DMS53 treated with DMSO at 0.1 percent for 48 hours (cell line): ENCODE data around the gene TMCC1.
"Not testable (repeated sequence)": the region's sequence is repeated elsewhere in the genome, so short reads cannot be mapped to it uniquely, and the experiment has no call there.

Source experiments
- DNase-seq: peaks from one replicate; lab custom pipeline; 2025; ENCODE audit not compliant: unreplicated experiment; lab: John Stamatoyannopoulos, UW

The TMCC1 gene

DNA sequence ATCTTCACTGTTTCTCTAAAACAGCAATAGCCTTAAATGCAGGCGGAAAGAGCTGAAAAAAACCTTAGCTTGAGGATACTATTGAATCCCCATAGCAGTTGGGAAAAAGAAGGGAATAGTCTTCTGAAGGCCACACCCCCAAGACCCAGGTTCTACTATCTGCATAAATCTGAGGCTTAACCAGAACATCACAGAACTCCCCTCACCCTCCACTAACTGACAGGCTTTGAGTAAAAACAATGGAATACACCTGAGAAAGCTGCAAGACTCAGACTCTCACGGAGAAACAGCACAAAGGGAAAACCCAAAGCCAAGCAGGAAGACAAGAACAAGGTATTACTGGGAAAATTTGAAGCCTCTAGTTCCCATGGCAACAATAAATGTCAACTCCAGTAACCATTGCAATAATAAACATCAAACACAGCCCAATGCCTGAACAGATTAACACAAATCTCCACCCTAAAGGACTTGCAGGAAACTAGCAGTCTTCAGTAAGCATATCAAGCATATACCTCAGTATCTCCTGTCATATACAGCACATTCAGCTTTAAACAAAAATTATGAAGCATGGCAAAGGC lies 56.4 kb downstream of the TMCC1 start:
- no peak for DNase-seq

DNA sequence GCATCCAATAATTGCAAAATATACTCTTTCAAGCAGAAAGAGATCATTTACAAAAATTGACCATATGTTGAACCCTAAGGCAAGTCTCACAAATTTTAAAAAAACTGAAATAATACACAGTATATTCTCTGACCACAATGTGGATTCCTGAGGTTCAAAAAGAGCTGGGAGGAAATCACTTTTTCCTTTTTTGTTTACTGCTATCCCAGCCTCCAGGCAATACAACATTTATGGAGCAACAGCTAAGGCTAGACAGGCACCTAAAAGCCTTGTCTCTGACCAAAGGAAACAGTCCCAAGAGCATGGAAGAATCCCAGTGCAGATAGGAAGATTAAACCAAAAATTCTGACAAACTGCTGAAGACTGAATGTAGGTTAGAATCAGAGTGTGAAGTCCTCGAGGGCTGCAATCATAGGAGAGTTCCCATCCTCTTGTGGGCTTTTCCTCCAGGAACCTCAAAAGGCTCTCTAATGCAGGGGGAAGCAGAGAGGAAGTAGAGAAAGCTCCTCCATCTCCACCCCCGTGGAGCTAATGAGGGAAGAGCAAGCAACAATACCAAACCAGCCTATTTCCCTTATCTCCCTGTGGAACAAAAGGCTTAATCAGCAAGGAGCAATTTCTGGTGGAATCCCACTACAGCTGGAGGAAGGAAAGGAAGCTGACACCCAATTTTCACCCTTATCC lies 57.0 kb downstream of the TMCC1 start:
- no peak for DNase-seq

GRCh38 chr3:129835198-129835597 lies 58.3 kb downstream of the TMCC1 start:
- no peak for DNase-seq

DNA sequence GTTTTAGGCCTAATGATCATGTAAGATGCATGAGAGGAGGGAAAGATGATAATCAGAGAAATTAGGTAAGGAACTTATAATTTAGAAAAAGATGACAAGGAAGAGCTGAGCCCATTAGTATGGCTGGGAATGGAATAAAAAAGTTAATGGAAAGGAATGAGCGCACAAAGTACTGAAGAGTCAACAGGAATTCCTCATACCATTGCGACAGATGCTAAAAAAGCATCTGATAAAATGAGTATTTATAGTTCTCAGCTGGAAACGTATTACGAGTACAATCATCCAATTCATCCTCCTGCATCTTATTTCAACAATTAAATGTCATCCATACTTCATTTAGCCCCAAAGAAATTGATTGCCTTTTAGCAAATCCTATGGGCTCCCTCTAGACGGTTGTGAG lies 58.9 kb downstream of the TMCC1 start:
- no peak for DNase-seq

DNA sequence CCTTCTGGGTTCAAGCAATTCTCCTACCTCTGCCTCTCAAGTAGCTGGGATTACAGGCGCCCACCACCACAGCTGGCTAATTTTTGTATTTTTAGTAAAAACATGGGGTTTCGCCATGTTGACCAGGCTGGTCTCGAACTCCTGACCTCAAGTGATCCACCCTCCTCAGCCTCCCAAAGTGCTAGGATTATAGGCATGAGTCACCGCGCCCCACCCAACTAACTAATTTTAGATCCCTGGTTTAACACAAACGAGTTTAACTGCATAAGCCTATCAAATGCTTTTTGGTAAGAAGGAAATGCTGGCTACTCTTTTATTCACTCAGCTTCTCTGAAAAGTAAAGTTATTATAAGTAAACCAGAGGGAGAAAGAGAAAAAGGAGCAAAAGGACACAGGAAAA lies 61.6 kb downstream of the TMCC1 start:
- not testable (repeated sequence) for DNase-seq

- DNase-seq = no peak
These were observed 62.0 kb downstream of the TMCC1 start for GRCh38 chr3:129831503-129831902.

GRCh38 chr3:129829640-129830039 lies 63.9 kb downstream of the TMCC1 start:
- peak; percentile 38 for DNase-seq

DNA sequence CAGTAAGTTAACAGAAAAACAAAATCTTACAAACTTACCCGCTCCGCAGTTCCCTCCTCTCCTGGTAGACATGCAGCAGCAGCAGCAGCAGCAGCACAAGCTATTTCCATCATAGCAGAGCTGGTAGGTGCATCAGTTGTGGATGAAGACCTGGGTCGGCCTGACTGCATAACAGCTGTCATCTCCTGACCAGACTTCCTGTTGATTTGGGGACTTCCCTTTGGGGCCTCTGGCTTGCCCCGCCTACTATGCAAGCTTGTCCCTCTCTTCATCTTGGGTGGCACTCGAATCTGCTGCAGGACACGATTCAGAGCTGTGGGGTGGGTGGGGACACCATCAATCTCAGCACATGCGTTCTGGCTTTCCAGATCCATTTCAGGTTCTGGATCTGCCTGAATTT lies 65.7 kb downstream of the TMCC1 start:
- DNase-seq = no peak

- DNase-seq = peak; percentile 8
These were observed 68.5 kb downstream of the TMCC1 start for GRCh38 chr3:129824926-129825541.

- no peak for DNase-seq
These were observed 70.8 kb downstream of the TMCC1 start for GRCh38 chr3:129822679-129823078.

DNA sequence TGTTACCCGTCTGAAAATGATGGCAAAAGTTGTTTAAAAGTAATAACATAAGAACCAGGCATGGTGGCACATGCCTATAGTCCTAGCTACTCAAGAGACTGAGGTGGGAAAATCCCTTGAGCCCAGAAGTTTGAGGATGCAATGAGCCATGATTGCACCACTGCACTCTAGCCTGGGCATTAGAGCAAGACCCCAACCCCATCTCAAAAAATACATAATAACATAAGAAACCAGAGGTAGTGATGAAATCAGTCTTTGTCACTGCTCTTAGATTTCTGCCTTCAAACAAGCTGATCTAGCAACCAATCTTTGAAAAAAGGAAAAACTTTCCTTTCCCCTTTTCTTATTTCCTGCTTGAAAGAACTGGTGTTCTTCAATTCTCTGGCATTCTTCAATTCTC lies 71.3 kb downstream of the TMCC1 start:
- DNase-seq = no peak

DNA sequence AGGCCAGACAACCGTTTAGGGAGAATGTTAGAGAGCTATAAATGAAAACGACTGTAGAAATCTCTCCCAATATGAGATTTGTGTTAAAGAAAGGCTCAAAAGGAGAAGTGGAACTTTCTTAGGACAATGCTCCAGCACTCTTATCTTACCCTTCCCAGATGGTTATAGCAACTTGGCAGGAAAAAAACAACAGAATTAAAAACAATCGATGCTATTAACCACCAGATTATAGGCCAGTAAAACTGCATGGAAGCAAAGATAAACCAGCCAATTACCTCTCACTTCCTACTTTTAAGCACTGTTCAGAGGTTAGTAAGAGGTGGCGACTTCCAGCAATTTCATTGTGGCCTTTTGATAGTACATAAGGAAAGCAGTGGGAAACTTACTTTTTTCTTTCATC lies 72.9 kb downstream of the TMCC1 start:
- DNase-seq = no peak

- no peak for DNase-seq
These were observed 80.9 kb downstream of the TMCC1 start for GRCh38 chr3:129812589-129812988.

DNA sequence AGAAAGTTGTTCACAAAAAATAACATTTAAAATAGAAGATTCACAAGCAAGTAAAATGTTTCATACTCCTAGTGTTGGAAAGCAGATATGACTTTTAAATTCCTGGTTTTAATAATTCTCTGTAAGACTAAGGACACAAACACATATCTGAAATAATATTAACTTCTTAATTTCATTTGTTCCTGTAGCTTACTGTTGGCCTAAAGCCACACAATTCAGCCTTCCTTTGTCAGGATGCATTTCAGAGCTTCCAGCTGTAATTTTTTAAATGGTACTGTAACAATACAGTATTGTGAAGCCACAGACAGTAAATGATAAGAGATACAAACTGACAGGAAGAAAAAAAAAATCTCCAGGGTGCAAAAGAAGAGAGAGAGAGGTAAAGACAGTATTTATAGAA lies 84.2 kb downstream of the TMCC1 start:
- DNase-seq = no peak

GRCh38 chr3:129796146-129796545 lies 97.4 kb downstream of the TMCC1 start:
- no peak for DNase-seq

DNA sequence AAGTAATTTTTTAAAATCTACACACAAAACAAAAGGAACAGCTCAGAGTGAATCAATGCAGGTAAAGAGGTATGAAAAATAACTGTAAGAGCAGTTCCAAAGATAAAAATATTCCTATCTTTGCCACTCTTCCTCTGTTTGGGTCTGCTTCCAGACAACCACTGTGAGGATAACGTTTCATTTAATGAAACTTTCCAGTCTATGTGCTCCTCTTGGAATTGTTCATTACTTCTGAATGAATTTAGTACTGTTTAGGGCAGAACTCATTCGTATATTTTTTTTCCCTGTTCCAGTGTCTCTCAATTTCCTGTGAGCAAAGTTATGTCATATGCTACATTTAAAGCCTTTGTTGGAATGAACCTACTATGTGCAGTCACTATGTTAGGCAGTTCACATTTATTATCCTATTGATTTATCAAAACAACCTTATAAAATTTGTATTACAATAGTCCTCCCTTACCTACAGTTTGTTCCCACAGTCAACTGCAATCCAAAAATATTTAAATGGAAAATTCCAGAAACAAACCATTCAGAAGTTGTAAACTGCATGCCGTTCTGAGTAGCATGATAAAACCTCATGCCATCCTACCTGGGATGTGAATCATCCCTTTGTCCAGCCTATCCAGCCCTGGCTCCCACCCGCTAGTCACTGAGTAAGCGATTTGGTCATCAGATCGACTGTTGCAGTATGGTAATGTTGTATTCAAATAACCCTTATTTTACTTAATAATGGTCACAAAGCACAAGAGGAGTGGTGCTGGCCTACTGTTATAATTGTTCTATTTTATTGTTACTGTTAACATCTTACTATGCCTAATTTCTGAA lies 98.1 kb downstream of the TMCC1 start:
- no peak for DNase-seq

DNA sequence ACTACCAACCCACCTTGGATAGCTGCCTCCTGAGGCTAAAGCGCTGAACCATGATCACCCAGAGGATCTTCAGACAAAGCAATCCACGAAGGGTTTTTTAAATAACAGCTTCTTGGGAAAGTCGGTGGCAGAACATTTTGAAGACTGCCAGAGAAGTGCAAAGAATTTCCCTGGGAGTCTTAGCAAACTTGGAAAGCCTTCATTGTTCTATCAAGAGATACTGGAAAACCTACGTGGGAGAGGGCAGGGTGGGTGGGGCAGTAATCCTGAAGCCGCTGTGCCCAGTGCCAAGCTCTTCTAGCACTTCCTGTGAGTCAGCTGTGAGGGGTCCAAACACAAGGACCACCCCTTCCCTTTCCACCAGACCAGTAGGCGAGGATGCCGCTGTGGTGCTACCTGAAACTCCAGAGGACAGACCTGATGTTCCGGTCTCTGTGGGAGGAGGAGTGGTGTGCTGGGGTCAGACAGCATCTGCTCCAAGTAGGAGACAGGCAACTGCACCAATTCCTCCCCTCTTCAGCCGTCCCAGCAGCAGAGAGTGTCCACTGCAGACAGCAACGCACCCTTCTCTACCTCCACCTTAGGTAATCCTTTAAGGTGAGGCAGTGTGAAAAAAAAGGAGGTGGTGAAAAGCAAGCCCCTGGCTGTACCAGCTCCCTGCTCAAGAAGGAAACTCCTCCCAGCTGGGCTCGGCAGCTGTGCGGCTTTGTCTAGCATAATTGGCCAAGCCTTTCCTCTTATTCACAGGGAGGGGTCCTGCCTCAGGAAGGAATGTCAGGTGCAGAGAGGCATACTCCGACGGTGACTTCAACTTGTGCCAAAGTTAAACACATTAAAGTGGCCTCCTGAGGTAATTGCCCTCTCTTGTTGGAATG lies 99.0 kb downstream of the TMCC1 start:
- DNase-seq = no peak

- no peak for DNase-seq
These were observed 99.6 kb downstream of the TMCC1 start for GRCh38 chr3:129793942-129794310.

DNA sequence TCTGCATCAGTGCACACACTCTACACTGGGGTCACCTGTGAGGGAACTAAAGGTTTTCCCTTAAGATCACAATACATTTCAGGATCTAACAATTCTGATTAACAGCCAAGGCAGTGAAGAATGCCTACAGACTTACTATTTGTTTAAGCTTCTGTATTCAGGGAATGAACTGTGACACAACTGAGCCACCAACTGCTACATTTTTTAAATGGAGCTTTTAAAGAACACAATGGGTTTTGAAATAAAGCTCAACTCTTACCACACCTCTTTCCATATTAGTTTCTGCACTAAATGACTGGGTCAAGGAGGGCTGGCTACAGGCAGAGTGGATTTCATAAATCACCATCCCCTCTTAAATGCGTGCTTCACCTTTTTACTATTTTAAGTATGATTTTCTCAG lies 100.2 kb downstream of the TMCC1 start:
- no peak for DNase-seq

DNA sequence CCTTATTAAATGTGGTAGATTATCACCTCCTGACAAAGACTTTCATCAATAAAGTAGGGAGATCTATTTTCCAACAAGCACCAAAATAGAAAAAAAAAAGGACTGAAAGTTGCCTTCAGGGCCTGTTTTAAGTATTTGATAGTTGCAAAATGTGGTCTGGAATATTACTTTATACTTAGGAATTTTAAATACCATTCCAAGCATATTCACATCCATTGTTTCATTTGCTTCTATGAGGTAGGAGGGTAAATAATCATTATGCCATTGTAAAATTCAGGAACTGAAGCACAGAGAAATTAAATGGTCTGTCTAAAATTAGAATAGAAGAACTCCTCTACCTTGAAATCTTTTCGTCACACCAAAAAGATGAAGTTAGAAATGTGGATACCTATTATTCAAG lies 110.0 kb downstream of the TMCC1 start:
- no peak for DNase-seq

GRCh38 chr3:129778871-129779270 lies 114.6 kb downstream of the TMCC1 start:
- DNase-seq = no peak
